ACC112 (cell line): ENCODE measurements around the gene RCE1.
"Not testable (repeated sequence)": the region's sequence is repeated elsewhere in the genome, so short reads cannot be mapped to it uniquely, and the experiment has no call there.

Source experiments
- H2AFZ ChIP-seq: fragments of 200-600 bp; sonication (generic); one replicate; pipeline ENCODE4 v1.6.0; 2017; ENCODE audit warnings: antibody characterized with exemption, low read length; ENCODE audit not compliant: unreplicated experiment
- H3K27ac ChIP-seq: fragments of 200-600 bp; sonication (generic); 2 replicates; pipeline ENCODE4 v1.5.1; 2014; ENCODE audit warnings: low read depth, mild to moderate bottlenecking, antibody characterized with exemption, low read length, moderate library complexity
- H3K27me3 ChIP-seq: fragments of 200-600 bp; sonication (generic); 2 replicates; pipeline ENCODE4 v1.6.1; 2014; ENCODE audit warnings: mild to moderate bottlenecking, antibody characterized with exemption, low read length, moderate library complexity, mixed read lengths; ENCODE audit not compliant: insufficient read depth
- H3K36me3 ChIP-seq: fragments of 200-600 bp; sonication (generic); 2 replicates; pipeline ENCODE4 v1.6.1; 2016; ENCODE audit warnings: mild to moderate bottlenecking, antibody characterized with exemption, low read length, moderate library complexity, mixed read lengths; ENCODE audit not compliant: insufficient read depth
- H3K4me1 ChIP-seq: fragments of 200-600 bp; sonication (generic); one replicate; pipeline ENCODE4 v1.6.1; 2016; ENCODE audit warnings: low read length, mixed read lengths; ENCODE audit not compliant: insufficient read depth, unreplicated experiment, control insufficient read depth
- H3K4me3 ChIP-seq: fragments of 200-600 bp; sonication (generic); 2 replicates; pipeline ENCODE4 v1.5.1; 2014; ENCODE audit warnings: mild to moderate bottlenecking, low read depth, low read length
- H3K79me2 ChIP-seq: fragments of 200-600 bp; sonication (generic); one replicate; pipeline ENCODE4 v1.6.0; 2016; ENCODE audit warnings: low read length; ENCODE audit not compliant: control insufficient read depth, unreplicated experiment, insufficient read depth

RCE1 gene, protein sequence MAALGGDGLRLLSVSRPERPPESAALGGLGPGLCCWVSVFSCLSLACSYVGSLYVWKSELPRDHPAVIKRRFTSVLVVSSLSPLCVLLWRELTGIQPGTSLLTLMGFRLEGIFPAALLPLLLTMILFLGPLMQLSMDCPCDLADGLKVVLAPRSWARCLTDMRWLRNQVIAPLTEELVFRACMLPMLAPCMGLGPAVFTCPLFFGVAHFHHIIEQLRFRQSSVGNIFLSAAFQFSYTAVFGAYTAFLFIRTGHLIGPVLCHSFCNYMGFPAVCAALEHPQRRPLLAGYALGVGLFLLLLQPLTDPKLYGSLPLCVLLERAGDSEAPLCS

DNA sequence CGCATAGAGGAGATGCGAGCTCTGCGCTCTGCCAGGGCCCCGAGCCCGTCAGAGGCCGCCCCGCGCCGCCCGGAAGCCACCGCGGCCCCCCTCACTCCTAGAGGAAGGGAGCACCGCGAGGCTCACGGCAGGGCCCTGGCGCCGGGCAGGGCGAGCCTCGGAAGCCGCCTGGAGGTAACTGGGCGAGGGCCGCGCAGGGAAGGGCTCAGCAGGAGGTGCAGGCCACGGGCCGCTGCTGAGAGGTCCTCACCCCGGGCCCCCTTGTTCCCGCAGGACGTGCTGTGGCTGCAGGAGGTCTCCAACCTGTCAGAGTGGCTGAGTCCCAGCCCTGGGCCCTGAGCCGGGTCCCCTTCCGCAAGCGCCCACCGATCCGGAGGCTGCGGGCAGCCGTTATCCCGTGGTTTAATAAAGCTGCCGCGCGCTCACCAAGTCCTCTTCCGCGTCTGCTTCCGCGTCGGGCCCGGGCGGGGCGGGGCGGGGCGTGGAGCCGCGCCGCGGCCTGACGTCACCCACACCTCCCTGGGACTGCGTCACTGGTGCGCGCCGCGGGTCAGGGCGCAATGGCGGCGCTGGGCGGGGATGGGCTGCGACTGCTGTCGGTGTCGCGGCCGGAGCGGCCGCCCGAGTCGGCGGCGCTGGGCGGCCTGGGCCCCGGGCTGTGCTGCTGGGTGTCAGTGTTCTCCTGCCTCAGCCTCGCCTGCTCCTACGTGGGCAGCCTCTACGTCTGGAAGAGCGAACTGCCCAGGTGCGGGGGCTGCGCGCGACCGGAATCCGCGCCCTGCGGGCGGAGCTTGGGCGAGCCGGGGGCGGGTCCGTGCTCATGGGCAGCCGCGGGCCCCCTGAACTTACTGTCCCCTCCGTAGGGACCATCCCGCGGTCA lies at the start of gene RCE1:
Gene RCE1 (plus strand): TSS at position 546 of the 880 bp plus-strand sequence. CDS start 15 bp downstream, at position 561.
- peak within 1 kb of the TSS; percentile 98 for H3K4me3 ChIP-seq
- H3K36me3 ChIP-seq = peaks cover 3% of the 10 kb centered on the region; the same call in 1 of the 2 replicates
- H2AFZ ChIP-seq = peak within 1 kb of the TSS; percentile 80
- H3K27me3 ChIP-seq = no peaks in the 10 kb centered on the region
- peak within 1 kb of the TSS; percentile 88 for H3K27ac ChIP-seq
- peaks cover 36% of the 10 kb centered on the region for H3K4me1 ChIP-seq
- H3K79me2 ChIP-seq = peaks cover 52% of the 10 kb centered on the region

DNA sequence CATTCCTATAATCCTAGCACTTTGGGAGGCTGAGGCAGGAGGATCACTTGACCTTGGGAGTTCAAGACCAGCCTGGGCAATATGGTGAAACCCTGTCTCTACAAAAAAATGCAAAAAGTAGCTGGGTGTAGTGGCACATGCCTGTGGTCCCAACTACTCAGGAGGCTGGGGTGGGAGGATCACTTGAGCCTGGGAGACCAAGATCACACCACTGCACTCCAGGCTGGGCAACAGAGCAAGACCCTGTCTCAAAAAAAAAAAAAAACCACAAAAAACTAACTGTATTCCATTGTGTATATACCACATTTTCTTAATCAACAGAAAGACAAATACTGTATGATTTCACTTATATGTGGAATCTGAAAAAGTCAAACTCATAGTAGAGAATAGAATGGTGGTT lies 43.4 kb upstream of the RCE1 start:
- H3K4me3 ChIP-seq, H2AFZ ChIP-seq, H3K27ac ChIP-seq, H3K27me3 ChIP-seq, H3K4me1 ChIP-seq, H3K79me2 ChIP-seq, H3K36me3 ChIP-seq: not testable (repeated sequence)

DNA sequence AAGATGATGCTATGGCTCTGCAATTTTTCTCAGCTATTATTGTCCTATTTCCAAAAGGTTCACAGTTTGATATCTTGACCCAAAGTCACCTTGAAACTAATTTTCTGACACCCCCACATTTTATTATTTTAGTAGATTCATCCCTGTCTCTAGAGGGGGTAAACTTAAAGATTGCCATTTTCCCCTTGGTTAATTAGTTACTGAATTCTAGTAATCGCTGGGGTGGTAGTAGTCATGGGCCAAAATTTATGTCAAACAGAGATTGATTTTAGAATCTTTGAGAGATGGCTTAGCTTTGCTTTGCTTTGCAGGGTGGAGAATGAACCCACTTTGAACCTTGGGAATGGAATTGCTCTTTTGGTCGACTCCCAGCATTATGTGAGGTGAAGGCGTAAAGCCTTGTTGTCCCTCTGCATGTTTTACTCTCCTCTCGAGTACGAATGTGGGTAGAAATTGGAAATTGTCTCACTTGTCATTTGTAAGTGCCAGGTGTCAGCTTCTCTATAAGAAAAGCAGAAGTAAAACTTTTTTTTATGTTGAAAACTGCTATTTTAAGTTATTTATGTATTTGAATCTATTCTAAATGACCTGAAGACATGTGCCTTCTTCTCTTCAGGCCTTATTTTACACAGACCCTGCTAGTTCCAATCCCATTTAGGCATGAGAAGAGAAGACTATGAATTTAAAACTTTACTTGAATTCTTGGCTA lies 42.4 kb upstream of the RCE1 start:
- H3K27me3 ChIP-seq = no peaks in the 10 kb centered on the region
- no peaks in the 10 kb centered on the region for H3K79me2 ChIP-seq
- no peak overlapping the region for H3K27ac ChIP-seq
- H3K4me3 ChIP-seq = no peak overlapping the region
- H2AFZ ChIP-seq = no peak overlapping the region
- H3K4me1 ChIP-seq = no peaks in the 10 kb centered on the region
- no peaks in the 10 kb centered on the region for H3K36me3 ChIP-seq

DNA sequence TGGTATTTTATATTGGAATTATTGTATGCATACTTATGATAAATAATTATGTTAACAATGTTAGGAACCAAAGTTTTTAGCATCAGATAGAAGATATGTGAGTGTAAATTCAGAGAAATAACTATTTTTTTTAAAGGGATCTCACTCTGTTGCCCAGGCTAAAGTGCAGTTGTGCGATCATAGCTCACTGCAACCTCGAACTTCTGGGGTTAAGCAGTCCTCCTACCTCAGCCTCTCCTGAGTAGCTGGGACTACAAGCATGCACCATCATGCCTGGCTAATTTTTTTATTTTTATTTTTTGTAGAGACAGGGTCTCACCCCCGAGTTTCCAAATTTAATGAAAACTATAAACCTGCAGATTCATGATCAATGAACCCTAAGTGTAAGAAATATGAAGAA lies 33.6 kb upstream of the RCE1 start:
- no peak overlapping the region for H3K27ac ChIP-seq

DNA sequence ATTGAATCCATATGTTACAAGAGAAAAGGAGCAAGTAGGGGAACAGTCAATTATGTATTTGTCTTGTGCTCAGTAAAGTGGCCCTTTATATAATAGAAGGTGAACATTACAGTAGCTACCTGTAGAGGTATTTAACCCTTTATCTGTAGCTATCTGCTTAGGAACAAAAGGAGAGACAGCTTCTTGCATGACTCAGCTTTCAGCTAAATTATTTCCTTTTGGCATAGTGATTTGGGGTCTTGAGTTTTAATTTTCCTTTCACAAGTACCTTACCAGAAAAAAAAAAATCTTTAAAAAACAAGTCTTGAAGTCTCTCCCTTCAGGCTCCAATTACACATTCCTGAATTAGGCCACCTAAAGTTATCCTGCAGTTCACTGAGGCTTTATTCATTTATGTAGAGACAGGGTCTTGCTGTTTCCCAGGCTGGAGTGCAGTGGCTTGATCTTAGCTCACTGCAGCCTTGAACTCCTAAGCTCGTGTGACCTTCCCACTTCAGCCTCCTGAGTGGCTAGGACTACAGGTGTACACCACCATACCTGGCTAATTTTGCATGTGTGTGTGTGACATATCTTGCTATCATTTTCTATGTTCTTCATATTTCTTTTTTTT lies 32.6 kb upstream of the RCE1 start:
- no peak overlapping the region for H3K4me3 ChIP-seq
- no peaks in the 10 kb centered on the region for H3K27me3 ChIP-seq
- no peak overlapping the region for H3K27ac ChIP-seq
- H3K79me2 ChIP-seq = no peaks in the 10 kb centered on the region
- H2AFZ ChIP-seq = no peak overlapping the region
- H3K36me3 ChIP-seq = no peaks in the 10 kb centered on the region
- H3K4me1 ChIP-seq = peaks cover 6% of the 10 kb centered on the region

More for the DNA sequence above, 33.6 kb upstream of the RCE1 start:
- H3K4me1 ChIP-seq = no peaks in the 10 kb centered on the region
- H3K4me3 ChIP-seq = no peak overlapping the region
- H3K36me3 ChIP-seq = no peaks in the 10 kb centered on the region
- no peak overlapping the region for H2AFZ ChIP-seq
- no peaks in the 10 kb centered on the region for H3K27me3 ChIP-seq
- no peaks in the 10 kb centered on the region for H3K79me2 ChIP-seq

DNA sequence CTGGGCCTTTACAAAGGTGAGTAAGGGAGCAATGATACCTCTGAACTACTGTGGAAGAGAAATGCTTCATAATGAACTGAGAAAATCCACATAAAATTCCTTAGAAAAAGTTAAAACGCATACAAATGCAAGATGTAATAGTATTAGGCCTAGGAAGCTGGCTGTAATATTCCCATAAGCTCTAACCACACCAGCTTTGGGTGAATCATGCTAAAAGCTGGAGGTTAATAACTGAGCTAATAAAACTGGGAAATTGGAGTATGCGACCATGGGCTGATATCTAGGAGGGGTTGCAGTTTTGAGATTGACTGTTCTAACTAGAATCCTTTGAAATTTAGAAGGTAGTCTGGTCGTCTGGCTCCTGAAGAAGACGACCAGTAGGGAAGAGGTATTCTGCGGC lies 28.6 kb upstream of the RCE1 start:
- Histone ChIP-seq H3K4me1 (peaks cover 10% of the 10 kb centered on the region), H2AFZ (no peak overlapping the region), H3K79me2 (no peaks in the 10 kb centered on the region), H3K36me3 (no peaks in the 10 kb centered on the region), H3K27me3 (no peaks in the 10 kb centered on the region), H3K4me3 (no peak overlapping the region), H3K27ac (no peak overlapping the region)

DNA sequence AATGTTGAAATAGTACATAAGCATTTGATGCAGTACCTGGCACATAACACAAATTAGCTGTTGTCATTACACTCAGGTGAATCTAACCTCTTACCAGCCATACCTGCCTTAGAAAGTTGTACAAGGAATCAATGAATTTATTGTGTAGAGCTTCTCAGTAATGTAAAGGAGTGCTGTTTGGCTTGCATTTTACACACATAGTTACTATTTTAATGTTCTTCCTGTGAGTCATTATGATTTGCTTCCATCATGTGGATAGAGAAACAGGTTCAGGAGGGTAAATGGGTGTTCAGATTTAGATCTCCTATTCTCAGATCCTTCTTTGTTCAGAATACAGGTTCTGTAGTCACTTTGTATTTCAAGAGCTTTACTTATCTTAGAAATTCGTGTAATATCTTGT lies 27.6 kb upstream of the RCE1 start:
- H3K27ac ChIP-seq = no peak overlapping the region
- H3K4me1 ChIP-seq = peaks cover 10% of the 10 kb centered on the region
- no peak overlapping the region for H2AFZ ChIP-seq
- H3K36me3 ChIP-seq = no peaks in the 10 kb centered on the region
- H3K79me2 ChIP-seq = no peaks in the 10 kb centered on the region
- no peak overlapping the region for H3K4me3 ChIP-seq
- H3K27me3 ChIP-seq = no peaks in the 10 kb centered on the region

DNA sequence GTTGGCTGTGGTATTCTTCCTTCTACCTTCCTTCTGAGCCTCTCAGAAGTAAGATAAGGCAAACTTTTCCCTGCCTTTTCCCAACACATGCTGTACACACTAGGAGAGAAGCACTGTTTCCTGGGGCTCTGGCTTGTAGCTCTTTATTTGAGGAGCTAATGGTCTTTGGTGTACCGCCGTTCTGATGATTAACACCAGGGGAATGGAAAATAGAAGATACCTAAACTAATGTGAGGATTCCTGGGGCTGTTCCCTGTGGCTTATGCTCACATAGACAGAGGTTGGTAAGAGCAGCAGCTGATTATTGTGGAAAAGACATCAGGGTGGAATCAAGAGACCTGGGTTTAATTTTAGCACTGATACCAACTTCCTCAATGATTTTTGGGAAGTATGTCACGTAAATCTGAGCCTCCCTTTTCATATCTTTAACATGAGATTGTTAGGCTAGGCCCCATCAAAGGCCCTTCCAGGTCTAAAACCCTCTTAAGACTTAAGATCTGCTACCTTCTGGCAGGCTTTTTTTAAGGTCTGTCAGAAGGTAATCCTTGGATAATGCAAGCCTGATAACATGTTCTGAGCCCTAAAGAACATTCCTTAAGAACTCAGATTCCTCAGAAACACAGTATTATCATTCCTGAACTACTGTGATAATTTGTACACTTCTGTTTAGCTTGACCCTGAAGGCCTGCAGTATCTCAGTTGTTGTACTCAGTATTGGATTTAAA lies 24.8 kb upstream of the RCE1 start:
- Histone ChIP-seq H3K4me1 (peaks cover 10% of the 10 kb centered on the region), H3K36me3 (no peaks in the 10 kb centered on the region), H3K27me3 (no peaks in the 10 kb centered on the region), H3K27ac (no peak overlapping the region), H3K4me3 (no peak overlapping the region), H2AFZ (no peak overlapping the region), H3K79me2 (no peaks in the 10 kb centered on the region)

DNA sequence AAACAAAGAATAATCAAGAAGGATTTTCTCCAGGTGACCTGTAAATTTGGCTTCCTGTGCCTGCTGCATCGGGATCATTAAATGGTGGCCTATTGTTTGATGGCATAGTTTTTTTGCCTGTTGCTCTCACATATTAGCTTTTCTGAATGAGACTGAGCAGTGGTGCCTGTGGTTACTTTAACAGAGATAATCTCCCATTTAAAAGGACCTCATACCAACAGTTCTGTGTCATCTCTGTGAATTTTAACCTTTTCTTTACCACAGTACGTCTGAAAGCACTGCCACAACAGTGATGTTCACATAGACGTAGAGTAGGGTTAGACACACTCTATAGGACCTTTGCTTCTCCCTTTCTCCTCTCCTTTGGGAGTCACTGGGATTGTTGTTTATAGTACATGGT lies 22.9 kb upstream of the RCE1 start:
- Histone ChIP-seq H3K36me3 (no peaks in the 10 kb centered on the region), H3K27ac (no peak overlapping the region), H3K4me1 (peaks cover 6% of the 10 kb centered on the region), H3K27me3 (no peaks in the 10 kb centered on the region), H3K4me3 (no peak overlapping the region), H2AFZ (no peak overlapping the region), H3K79me2 (no peaks in the 10 kb centered on the region)

DNA sequence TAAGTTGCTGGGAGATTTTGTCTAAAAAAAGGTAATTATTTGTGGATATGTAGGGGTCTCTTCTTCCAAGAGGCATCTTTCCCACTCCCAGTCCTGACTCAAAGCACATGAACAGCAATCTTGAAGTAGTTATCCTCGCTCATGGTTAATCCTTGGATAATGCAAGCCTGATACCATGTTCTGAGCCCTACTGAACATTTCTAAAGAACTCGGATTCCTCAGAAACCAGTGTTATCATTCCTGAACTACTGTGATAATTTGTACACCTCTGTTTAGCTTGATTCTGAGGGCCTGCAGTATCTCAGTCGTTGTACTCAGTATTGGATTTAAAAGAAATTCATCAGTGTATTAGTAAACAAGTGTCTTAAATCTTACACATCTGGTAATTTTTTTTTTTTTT lies 22.3 kb upstream of the RCE1 start:
- Histone ChIP-seq H3K4me1 (peaks cover 1% of the 10 kb centered on the region), H3K36me3 (no peaks in the 10 kb centered on the region), H3K27me3 (no peaks in the 10 kb centered on the region), H2AFZ (no peak overlapping the region), H3K27ac (no peak overlapping the region), H3K4me3 (no peak overlapping the region), H3K79me2 (no peaks in the 10 kb centered on the region)
